Heart left ventricle (tissue), 16 donors: Measurements from ENCODE around the gene RPL5. TPM values are rescaled to one million over a fixed set of nuclear protein-coding genes. Genes with fewer than 3 reads are reported as not detected.

Experiments used
- ATAC-seq, 4 donors: fragments of 200-7000 bp; cut with Tn5 transposase; one replicate each; pipeline ENCODE4 v1.9.1; 2020 to 2022; ENCODE audit warnings: moderate library complexity in 4 of 4, mild to moderate bottlenecking in 3 of 4, moderate number of reproducible peaks in 1 of 4
- DNase-seq, 5 donors: peaks; one replicate each; pipeline ENCODE4 v3.0.0-alpha.2; 2020
- H3K27ac ChIP-seq, 12 donors: fragments of 200-600 bp; sonication (generic) in 4 of 12; one replicate each; pipeline versions ENCODE4 v1.5.0 to v1.8.0; 2016 to 2022; ENCODE audit warnings: mild to moderate bottlenecking in 2 of 12
- H3K27me3 ChIP-seq, 9 donors: fragments of 200-600 bp; sonication (generic) in 2 of 9; one replicate each; pipeline versions ENCODE4 v1.5.1 to v1.8.0; 2016 to 2022; ENCODE audit warnings: mild to moderate bottlenecking in 3 of 9
- H3K36me3 ChIP-seq, 9 donors: fragments of 200-600 bp; sonication (generic) in 2 of 9; one replicate each; pipeline versions ENCODE4 v1.5.0 to v1.8.0; 2018 to 2022; ENCODE audit warnings: mild to moderate bottlenecking in 2 of 9
- H3K4me1 ChIP-seq, 12 donors: fragments of 200-600 bp; sonication (generic) in 4 of 12; one replicate each; pipeline versions ENCODE4 v1.5.0 to v1.8.0; 2016 to 2022; ENCODE audit warnings: mild to moderate bottlenecking in 3 of 12
- H3K4me3 ChIP-seq, 12 donors: fragments of 200-600 bp; sonication (generic) in 4 of 12; one replicate each; pipeline versions ENCODE4 v1.5.0 to v1.8.0; 2017 to 2022; ENCODE audit warnings: mild to moderate bottlenecking in 9 of 12, moderate library complexity in 4 of 12
- H3K9me3 ChIP-seq, 12 donors: fragments of 200-600 bp; sonication (generic) in 4 of 12; one replicate each; pipeline versions ENCODE4 v1.5.0 to v1.8.0; 2016 to 2022; ENCODE audit warnings: mild to moderate bottlenecking in 1 of 12
- CTCF ChIP-seq, 12 donors: fragments of 200-600 bp; sonication (generic) in 4 of 12; IDR thresholded peaks; one replicate each; pipeline versions ENCODE4 v1.5.0 to v1.8.0; 2018 to 2022; ENCODE audit warnings: antibody characterized with exemption in 12 of 12, mild to moderate bottlenecking in 5 of 12
- POLR2A ChIP-seq, 2 donors: fragments of 450-650 bp; IDR thresholded peaks; one replicate each; pipeline ENCODE4 v1.6.1; 2017; ENCODE audit warnings: antibody characterized with exemption in 2 of 2, mild to moderate bottlenecking in 2 of 2, moderate library complexity in 2 of 2
- WGBS, 4 donors: extraction: QIAGEN DNeasy Blood & Tissue Kit in 2 of 4; methylation state at CpG; one replicate each; pipeline versions ENCODE4 v1.1.5 to v1.1.7; 2013 to 2018; 5-methylcytosine and 5-hydroxymethylcytosine counted together
- intact Hi-C, 10 donors: fragments of 100-400 bp; cut with DNase I; formaldehyde crosslinking; loops; one replicate each; pipeline versions ENCODE4 v1.11.1 to v1.14.2; 2022
- polyA plus RNA-seq, 2 donors: library from polyadenylated mRNA; stranded (reverse); fragments of 200-250 nt; gene quantifications; one replicate each; pipeline ENCODE4 v1.2.3, GENCODE V29; 2013
- total RNA-seq, 9 donors: library from RNA; depleted of rRNA in 2 of 9; stranded (reverse); fragments of >200 nt in 2 of 9; fragmentation: NEBNext Ultra II Directional in 3 of 9; extraction: Animal tissue kit (Norgen Biotek cat#: 25700) in 3 of 9; gene quantifications; one replicate each; pipeline versions ENCODE4 v1.1.0 to v1.2.4, GENCODE V29; 2016 to 2023
- donor health status: ischemic (EF 13 %, LVEDD 7.1; RV severe dilation, severe dysfunction).
- donor health status: healthy with polysubstance abuse.
- donor health status: DM: no; HTN: yes; CAD: no.
- donor health status: DM: no; HTN: no; CAD: no.
- donor health status: ischemic (EF 25% LVEDD 6.9; RV normal size, moderate dysfunction).
- donor health status: ischemic (EF 25% LVEDD 5.7; RV mildly dilated, moderate dysfunction).
- donor health status: healthy.
- donor health status: DM: yes; HTN: yes; CAD: no.
- donor health status: ischemic (EF 35%, LVEDD 5.7; RV mildly dilated, moderate dysfunction).
- donor health status: nonischemic (EF 11% LVEDD 7.7; RV severe dilation, severe dysfunction).
- donor health status: DM: yes; HTN: yes; CAD: no.
- donor health status: PGD.
- donor health status: ischemic (EF 29% LVEDD 5.4; RV normal size, mild dysfunction).
- donor health status: nonischemic (EF 23%, LVEDD 6.1; RV moderate dilation, normal function).

The RPL5 gene
- total and polyA plus RNA-seq, 11 donors, result 463 to 1,711 (median 644) TPM

GRCh38 chr1:92859400-92860039 is 27.7 kb downstream of the RPL5 start:
- H3K27ac ChIP-seq, result peak overlapping the region in 1 of 12 donors; percentile 33
- H3K4me3 ChIP-seq, result peak overlapping the region in 9 of 12 donors; percentile 21 to 53 (median 33)
- DNase-seq (no peak), ATAC-seq (peak in 2 of 4 donors; percentile 18 to 34)
- TF ChIP-seq CTCF (IDR thresholded peaks at IDR 0.05) (no peak), POLR2A (IDR thresholded peaks at IDR 0.05) (no peak)
- H3K4me1 ChIP-seq, result peaks cover 0 to 9% (median 5%) of the 10 kb centered on the region in 12 donors
- H3K9me3 ChIP-seq, result peaks cover 0 to 7% (median 0%) of the 10 kb centered on the region in 12 donors
- intact Hi-C loops, result loop anchor here (1.0 to 10.0 kb wide), 12 partner anchors 95 to 205 kb away; partner anchors contain the start of gene DIPK1A (in 5 of the 10)
- no peaks in the 10 kb centered on the region for H3K27me3 ChIP-seq
- no peaks in the 10 kb centered on the region for H3K36me3 ChIP-seq
- 49 to 55% (median 51%) methylated on average over 7 of the region's 7 CpGs for WGBS, 4 donors

- no peaks in the 10 kb centered on the region for H3K36me3 ChIP-seq
- no peaks in the 10 kb centered on the region for H3K9me3 ChIP-seq
- WGBS, 4 donors, result 79 to 81% (median 81%) methylated on average over 4 of the region's 4 CpGs
- no peak overlapping the region for H3K27ac ChIP-seq
- peaks cover 0 to 9% (median 5%) of the 10 kb centered on the region in 12 donors for H3K4me1 ChIP-seq
- H3K4me3 ChIP-seq, result no peak overlapping the region
- no peaks in the 10 kb centered on the region for H3K27me3 ChIP-seq
- DNase-seq (no peak), ATAC-seq (no peak)
- intact Hi-C loops, result loop anchor here in 3 of 10 donors (5.0 to 10.0 kb wide), 2 partner anchors 92 to 200 kb away; no protein-coding TSS in a partner anchor
- TF ChIP-seq POLR2A (IDR thresholded peaks at IDR 0.05), result no peak
- TF ChIP-seq CTCF (IDR thresholded peaks at IDR 0.05), result no peak
Observed at GRCh38 chr1:92862605-92863004, 30.8 kb downstream of the RPL5 start.

GRCh38 chr1:92864131-92864530 is 32.3 kb downstream of the RPL5 start:
- no peaks in the 10 kb centered on the region for H3K36me3 ChIP-seq
- TF ChIP-seq POLR2A (IDR thresholded peaks at IDR 0.05) (no peak), CTCF (IDR thresholded peaks at IDR 0.05) (no peak)
- no peaks in the 10 kb centered on the region for H3K9me3 ChIP-seq
- no peak overlapping the region for H3K4me3 ChIP-seq
- peaks cover 0 to 9% (median 4%) of the 10 kb centered on the region in 12 donors for H3K4me1 ChIP-seq
- DNase-seq, result no peak
- no peaks in the 10 kb centered on the region for H3K27me3 ChIP-seq
- no peak overlapping the region for H3K27ac ChIP-seq
- ATAC-seq, result no peak
- intact Hi-C loops, result loop anchor here in 3 of 10 donors (5.0 to 10.0 kb wide), 2 partner anchors 91 to 198 kb away; no protein-coding TSS in a partner anchor

- ATAC-seq (peak in 1 of 4 donors; percentile 24), DNase-seq (no peak)
- no peaks in the 10 kb centered on the region for H3K27me3 ChIP-seq
- 85 to 88% (median 87%) methylated on average over 2 of the region's 2 CpGs for WGBS, 4 donors
- no peak for TF ChIP-seq POLR2A (IDR thresholded peaks at IDR 0.05)
- no peak for TF ChIP-seq CTCF (IDR thresholded peaks at IDR 0.05)
- no peak overlapping the region for H3K4me3 ChIP-seq
- H3K4me1 ChIP-seq, result no peaks in the 10 kb centered on the region
- intact Hi-C loops, result no loop called here
- H3K36me3 ChIP-seq, result peaks cover 0 to 18% (median 0%) of the 10 kb centered on the region in 9 donors
- peaks cover 0 to 10% (median 0%) of the 10 kb centered on the region in 12 donors for H3K9me3 ChIP-seq
- H3K27ac ChIP-seq, result no peak overlapping the region
Observed at GRCh38 chr1:92870591-92870990, 38.8 kb downstream of the RPL5 start.
